Neural cell (in vitro differentiated cells): ENCODE data around the gene COX4I1.

Experiments used
- EZH2 ChIP-seq: fragments of 200-600, 300-800 bp; shearing (Covaris generic), sonication (generic); IDR thresholded peaks from 2 replicates; pipeline ENCODE4 v1.6.1; 2014; ENCODE audit warnings: antibody characterized with exemption, low read length, borderline replicate concordance, mild to moderate bottlenecking; ENCODE audit not compliant: insufficient read depth, poor library complexity, severe bottlenecking
- POLR2AphosphoS5 ChIP-seq: IDR thresholded peaks from 2 replicates; pipeline ENCODE4 v1.6.1; 2012
- TAF1 ChIP-seq: IDR thresholded peaks from 2 replicates; pipeline ENCODE4 v1.6.1; 2012; ENCODE audit warnings: low read depth
- TF ChIP-seq, protein P1 (sequence below): fragments of 450-650 bp; IDR thresholded peaks from 2 replicates; pipeline ENCODE4 v1.5.1; 2014; ENCODE audit warnings: antibody characterized with exemption, mild to moderate bottlenecking, moderate library complexity; ENCODE audit not compliant: poor library complexity, severe bottlenecking
- TF ChIP-seq, protein P2 (sequence below): IDR thresholded peaks from 2 replicates; pipeline ENCODE4 v1.6.1; 2012; ENCODE audit warnings: borderline replicate concordance

DNA sequence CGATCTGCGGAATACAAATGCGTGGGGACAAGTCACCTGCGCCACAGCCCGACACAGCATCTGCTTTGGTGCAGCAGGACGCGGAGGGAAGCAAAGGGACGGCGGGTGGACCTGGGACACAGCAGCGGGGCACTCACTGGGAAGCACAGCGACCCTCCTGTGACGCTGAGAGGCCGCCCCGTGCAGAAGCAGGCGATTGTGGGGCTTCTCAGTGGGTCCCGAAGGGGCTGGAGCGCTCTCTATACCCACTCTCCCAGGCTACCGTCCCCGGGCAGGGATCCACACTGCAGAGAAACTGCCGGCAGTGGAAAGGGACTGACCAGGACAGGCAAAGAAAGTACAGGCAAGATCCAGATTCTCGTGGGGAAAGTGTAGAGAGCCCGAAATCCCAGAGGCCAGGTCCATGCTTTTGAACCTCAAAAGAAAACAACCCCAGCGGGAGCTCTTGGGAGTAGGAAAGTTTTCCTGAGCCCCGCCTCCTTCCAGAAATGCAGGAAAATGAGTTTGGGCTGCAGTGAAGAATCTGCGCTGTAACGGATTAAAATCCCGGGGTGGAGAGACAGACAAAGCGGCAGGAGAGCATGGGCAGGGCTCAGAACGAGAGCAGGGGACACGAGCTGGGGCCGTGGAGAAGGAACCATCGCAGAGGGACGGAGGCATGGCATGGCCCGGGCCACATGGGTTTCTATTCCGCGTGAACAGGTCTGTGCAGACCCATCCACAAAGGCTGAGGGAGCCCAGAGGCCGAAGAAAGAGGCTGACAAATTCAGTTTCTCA, 12.7 kb downstream of the COX4I1 start:
- TF ChIP-seq, protein P1, sequence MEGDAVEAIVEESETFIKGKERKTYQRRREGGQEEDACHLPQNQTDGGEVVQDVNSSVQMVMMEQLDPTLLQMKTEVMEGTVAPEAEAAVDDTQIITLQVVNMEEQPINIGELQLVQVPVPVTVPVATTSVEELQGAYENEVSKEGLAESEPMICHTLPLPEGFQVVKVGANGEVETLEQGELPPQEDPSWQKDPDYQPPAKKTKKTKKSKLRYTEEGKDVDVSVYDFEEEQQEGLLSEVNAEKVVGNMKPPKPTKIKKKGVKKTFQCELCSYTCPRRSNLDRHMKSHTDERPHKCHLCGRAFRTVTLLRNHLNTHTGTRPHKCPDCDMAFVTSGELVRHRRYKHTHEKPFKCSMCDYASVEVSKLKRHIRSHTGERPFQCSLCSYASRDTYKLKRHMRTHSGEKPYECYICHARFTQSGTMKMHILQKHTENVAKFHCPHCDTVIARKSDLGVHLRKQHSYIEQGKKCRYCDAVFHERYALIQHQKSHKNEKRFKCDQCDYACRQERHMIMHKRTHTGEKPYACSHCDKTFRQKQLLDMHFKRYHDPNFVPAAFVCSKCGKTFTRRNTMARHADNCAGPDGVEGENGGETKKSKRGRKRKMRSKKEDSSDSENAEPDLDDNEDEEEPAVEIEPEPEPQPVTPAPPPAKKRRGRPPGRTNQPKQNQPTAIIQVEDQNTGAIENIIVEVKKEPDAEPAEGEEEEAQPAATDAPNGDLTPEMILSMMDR = no peak
- no peak for TF ChIP-seq TAF1
- TF ChIP-seq, protein P2, sequence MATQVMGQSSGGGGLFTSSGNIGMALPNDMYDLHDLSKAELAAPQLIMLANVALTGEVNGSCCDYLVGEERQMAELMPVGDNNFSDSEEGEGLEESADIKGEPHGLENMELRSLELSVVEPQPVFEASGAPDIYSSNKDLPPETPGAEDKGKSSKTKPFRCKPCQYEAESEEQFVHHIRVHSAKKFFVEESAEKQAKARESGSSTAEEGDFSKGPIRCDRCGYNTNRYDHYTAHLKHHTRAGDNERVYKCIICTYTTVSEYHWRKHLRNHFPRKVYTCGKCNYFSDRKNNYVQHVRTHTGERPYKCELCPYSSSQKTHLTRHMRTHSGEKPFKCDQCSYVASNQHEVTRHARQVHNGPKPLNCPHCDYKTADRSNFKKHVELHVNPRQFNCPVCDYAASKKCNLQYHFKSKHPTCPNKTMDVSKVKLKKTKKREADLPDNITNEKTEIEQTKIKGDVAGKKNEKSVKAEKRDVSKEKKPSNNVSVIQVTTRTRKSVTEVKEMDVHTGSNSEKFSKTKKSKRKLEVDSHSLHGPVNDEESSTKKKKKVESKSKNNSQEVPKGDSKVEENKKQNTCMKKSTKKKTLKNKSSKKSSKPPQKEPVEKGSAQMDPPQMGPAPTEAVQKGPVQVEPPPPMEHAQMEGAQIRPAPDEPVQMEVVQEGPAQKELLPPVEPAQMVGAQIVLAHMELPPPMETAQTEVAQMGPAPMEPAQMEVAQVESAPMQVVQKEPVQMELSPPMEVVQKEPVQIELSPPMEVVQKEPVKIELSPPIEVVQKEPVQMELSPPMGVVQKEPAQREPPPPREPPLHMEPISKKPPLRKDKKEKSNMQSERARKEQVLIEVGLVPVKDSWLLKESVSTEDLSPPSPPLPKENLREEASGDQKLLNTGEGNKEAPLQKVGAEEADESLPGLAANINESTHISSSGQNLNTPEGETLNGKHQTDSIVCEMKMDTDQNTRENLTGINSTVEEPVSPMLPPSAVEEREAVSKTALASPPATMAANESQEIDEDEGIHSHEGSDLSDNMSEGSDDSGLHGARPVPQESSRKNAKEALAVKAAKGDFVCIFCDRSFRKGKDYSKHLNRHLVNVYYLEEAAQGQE = no peak
- TF ChIP-seq EZH2 = no peak
- no peak for TF ChIP-seq POLR2AphosphoS5
